PC-3 (cell line): ENCODE measurements around the gene CEACAM3. TPM values are rescaled to one million over a fixed set of nuclear protein-coding genes. Genes with fewer than 3 reads are reported as not detected.
"Not testable (repeated sequence)": the region's sequence is repeated elsewhere in the genome, so short reads cannot be mapped to it uniquely, and the experiment has no call there.

ENCODE experiments used
- ATAC-seq: fragments of 200-7000 bp; cut with Tn5 transposase; 2 replicates; pipeline ENCODE4 v1.9.1; 2020; ENCODE audit warnings: mild to moderate bottlenecking, moderate library complexity
- BruUV-seq: library from RNA; stranded (reverse); fragments of 400-500 nt; replicated peaks from 2 replicates; lab custom pipeline; 2021; lab: Mats Ljungman, UMichigan
- CTCF ChIA-PET: fragments of 300-600 bp; sonication (Branson Sonifier 250); formaldehyde crosslinking; loops from one replicate; lab custom pipeline; 2022; ENCODE audit warnings: antibody characterized with exemption; lab: Charles Lee
- POLR2A ChIA-PET: fragments of 300-600 bp; sonication (Branson Sonifier 250); formaldehyde crosslinking; loops from one replicate; lab custom pipeline; 2022; ENCODE audit warnings: antibody characterized with exemption; ENCODE audit not compliant: unreplicated experiment; lab: Charles Lee
- DNase-seq: peaks from one replicate; pipeline ENCODE4 v3.0.0-alpha.2; 2015
- H2AFZ ChIP-seq: fragments of 300-600 bp; sonication (generic); 2 replicates; pipeline ENCODE4 v1.6.0; 2016; ENCODE audit warnings: antibody characterized with exemption, low read length
- H3F3A ChIP-seq: fragments of 300-600 bp; sonication (generic); one replicate; pipeline ENCODE4 v1.6.0; 2017; ENCODE audit warnings: antibody characterized with exemption, low read length, control low read depth, mild to moderate bottlenecking; ENCODE audit not compliant: unreplicated experiment
- H3K27ac ChIP-seq: fragments of 300-600 bp; sonication (generic); 2 replicates; pipeline ENCODE4 v1.5.1; 2016; ENCODE audit warnings: mild to moderate bottlenecking, low read length
- H3K27me3 ChIP-seq: fragments of 300-600 bp; sonication (generic); 2 replicates; pipeline ENCODE4 v1.6.1; 2016; ENCODE audit warnings: low read length, mixed read lengths
- H3K36me3 ChIP-seq: fragments of 300-600 bp; sonication (generic); 2 replicates; pipeline ENCODE4 v1.6.1; 2016; ENCODE audit warnings: low read depth, mixed run types, low read length, mixed read lengths
- H3K4me1 ChIP-seq: fragments of 300-600 bp; sonication (generic); 2 replicates; pipeline ENCODE4 v1.5.1; 2016; ENCODE audit warnings: low read length; ENCODE audit not compliant: insufficient read depth
- H3K4me2 ChIP-seq: fragments of 300-600 bp; sonication (generic); 2 replicates; pipeline ENCODE4 v1.6.0; 2016; ENCODE audit warnings: low read length
- H3K4me3 ChIP-seq: fragments of 300-600 bp; sonication (generic); 2 replicates; pipeline ENCODE4 v1.5.1; 2016; ENCODE audit warnings: mild to moderate bottlenecking, low read length, mixed read lengths
- H3K79me2 ChIP-seq: fragments of 300-600 bp; sonication (generic); 2 replicates; pipeline ENCODE4 v1.6.1; 2017; ENCODE audit warnings: low read length, mixed read lengths
- H3K9ac ChIP-seq: fragments of 300-600 bp; sonication (generic); 2 replicates; pipeline ENCODE4 v1.6.0; 2016; ENCODE audit warnings: mild to moderate bottlenecking, low read length
- H3K9me2 ChIP-seq: fragments of 300-600 bp; sonication (generic); replicated peaks from 2 replicates; pipeline ENCODE4 v1.6.1; 2016; ENCODE audit warnings: mixed run types, low read length, mixed read lengths
- H3K9me3 ChIP-seq: fragments of 300-600 bp; sonication (generic); 2 replicates; pipeline ENCODE4 v1.6.1; 2016; ENCODE audit warnings: low read length, mixed read lengths
- H4K20me1 ChIP-seq: fragments of 300-600 bp; sonication (generic); 2 replicates; pipeline ENCODE4 v1.6.1; 2016; ENCODE audit warnings: low read length, mixed read lengths
- CTCF ChIP-seq: fragments of 300-600 bp; sonication (generic); conservative IDR thresholded peaks from 2 replicates; pipeline ENCODE4 v1.5.1; 2017; ENCODE audit warnings: antibody characterized with exemption, low read depth, mild to moderate bottlenecking, low read length
- EZH2 ChIP-seq: fragments of 300-600 bp; sonication (generic); IDR thresholded peaks from one replicate; pipeline ENCODE4 v1.6.1; 2017; ENCODE audit warnings: antibody characterized with exemption, mild to moderate bottlenecking, low read length; ENCODE audit not compliant: unreplicated experiment
- EZH2phosphoT487 ChIP-seq: fragments of 300-600 bp; sonication (generic); IDR thresholded peaks from 2 replicates; pipeline ENCODE4 v1.6.1; 2018; ENCODE audit warnings: mild to moderate bottlenecking, antibody characterized with exemption, low read length, borderline replicate concordance
- intact Hi-C: fragments of 100-400 bp; cut with micrococcal nuclease; formaldehyde crosslinking; loops from 2 replicates; pipeline ENCODE4 v1.9.0; 2023
- total RNA-seq: library from RNA; depleted of rRNA; stranded (reverse); fragments of >200 nt; gene quantifications from 2 replicates; pipeline ENCODE4 v1.2.3, GENCODE V29; 2014

Gene CEACAM3
- total RNA-seq, 1 experiment from 2014 or later, result not detected

DNA sequence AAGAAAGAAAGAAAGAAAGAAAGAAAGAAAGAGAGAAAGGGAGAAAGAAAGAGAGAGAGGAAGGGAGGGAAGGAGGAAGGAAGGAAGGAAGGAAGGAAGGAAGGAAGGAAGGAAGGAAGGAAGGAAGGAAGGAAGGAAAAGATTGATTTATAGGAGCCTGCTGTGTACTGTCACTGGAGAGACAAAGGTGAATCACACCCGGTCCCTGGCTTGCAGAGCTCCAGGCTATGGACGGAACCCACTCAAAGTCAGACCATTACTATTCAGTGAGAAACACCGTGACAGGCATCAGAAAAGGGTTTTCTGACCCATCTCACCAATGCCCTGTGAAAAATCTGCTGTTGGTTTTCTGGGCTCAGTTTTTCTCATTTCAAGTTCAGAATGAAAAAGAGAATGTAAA, 48.4 kb upstream of the CEACAM3 start:
- peaks cover 11% of the 10 kb centered on the region; the same call in 1 of the 2 replicates for H3K4me1 ChIP-seq
- no peaks in the 10 kb centered on the region for H3K9me2 ChIP-seq
- CTCF ChIA-PET, result no interaction called here
- no peak overlapping the region for H3K4me2 ChIP-seq
- no peaks in the 10 kb centered on the region for H3F3A ChIP-seq
- peak overlapping the region; percentile 33 for H3K27ac ChIP-seq
- BruUV-seq, result no TSS peak
- no peaks in the 10 kb centered on the region for H4K20me1 ChIP-seq
- H3K79me2 ChIP-seq, result no peaks in the 10 kb centered on the region
- H3K9ac ChIP-seq, result no peak overlapping the region
- ATAC-seq (peak; percentile 52), DNase-seq (peak; percentile 39)
- H3K36me3 ChIP-seq, result no peaks in the 10 kb centered on the region
- no peak overlapping the region for H3K4me3 ChIP-seq
- H3K27me3 ChIP-seq, result no peaks in the 10 kb centered on the region
- intact Hi-C loops, result loop anchor here (5.0 kb wide), 1 partner anchor 106 kb away; no protein-coding TSS in a partner anchor
- POLR2A ChIA-PET, result interaction anchor here (0.5 kb wide), 1 partner anchor 13 kb away, joined by 5 read pairs; no protein-coding TSS in a partner anchor
- no peak overlapping the region for H2AFZ ChIP-seq
- H3K9me3 ChIP-seq, result no peaks in the 10 kb centered on the region
- no peak for TF ChIP-seq CTCF

- ATAC-seq, H4K20me1 ChIP-seq, H3K4me3 ChIP-seq, H3K9me2 ChIP-seq, H3K27me3 ChIP-seq, POLR2A ChIA-PET, H2AFZ ChIP-seq, H3K79me2 ChIP-seq, BruUV-seq, DNase-seq, intact Hi-C loops, H3K4me2 ChIP-seq, H3K36me3 ChIP-seq, H3F3A ChIP-seq, H3K27ac ChIP-seq, H3K9ac ChIP-seq, H3K9me3 ChIP-seq: not testable (repeated sequence)
- peaks cover 32% of the 10 kb centered on the region for H3K4me1 ChIP-seq
- CTCF ChIA-PET, result interaction anchor here (0.9 kb wide), 1 partner anchor 73 kb away, joined by 4 read pairs; no protein-coding TSS in a partner anchor
These were observed 45.9 kb upstream of the CEACAM3 start for GRCh38 chr19:41750248-41751134.

DNA sequence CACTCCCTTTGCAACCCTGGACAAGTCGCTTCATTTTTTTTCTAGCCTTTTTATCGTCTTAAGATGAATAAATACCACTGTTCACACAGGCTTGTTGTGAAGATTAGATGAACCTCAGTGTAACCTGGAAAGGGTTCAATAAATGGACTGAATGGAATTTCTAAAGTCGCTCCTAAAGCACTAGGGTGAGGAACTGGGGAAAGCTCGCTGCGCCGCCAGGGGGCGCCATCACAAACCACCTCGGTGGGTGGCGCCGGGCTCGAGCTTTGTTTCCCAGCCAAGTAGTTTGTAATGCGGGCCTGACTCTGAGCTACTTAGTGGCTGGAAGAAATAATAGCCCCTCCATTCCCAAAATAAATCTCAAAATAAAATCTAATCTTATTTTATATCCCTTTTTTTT, 43.2 kb upstream of the CEACAM3 start:
- Histone ChIP-seq H3K4me1 (peaks cover 35% of the 10 kb centered on the region), H3F3A (no peaks in the 10 kb centered on the region), H3K9me2 (no peaks in the 10 kb centered on the region), H3K27ac (peak overlapping the region; percentile 63), H3K4me2 (no peak overlapping the region), H3K27me3 (no peaks in the 10 kb centered on the region), H2AFZ (no peak overlapping the region; the same call in 1 of the 2 replicates), H3K4me3 (no peak overlapping the region), H4K20me1 (no peaks in the 10 kb centered on the region), H3K79me2 (no peaks in the 10 kb centered on the region), H3K9me3 (no peaks in the 10 kb centered on the region), H3K9ac (peak overlapping the region; percentile 27), H3K36me3 (no peaks in the 10 kb centered on the region)
- BruUV-seq, result no TSS peak
- ChIA-PET CTCF (interaction anchor here (0.6 to 1.7 kb wide), 11 partner anchors 17 to 947 kb away, joined by 3 to 26 read pairs (median 4); no protein-coding TSS in a partner anchor), POLR2A (no interaction called here)
- ATAC-seq (peak; percentile 57; the same call in 1 of the 2 replicates), DNase-seq (peak; percentile 69)
- TF ChIP-seq EZH2 (no peak), EZH2phosphoT487 (no peak), CTCF (peak; percentile 84)
- intact Hi-C loops, result loop anchor here (1.0 to 2.0 kb wide), 2 partner anchors 32 to 68 kb away; no protein-coding TSS in a partner anchor
